NB4 (cell line): ENCODE results near the gene L3MBTL2.

Source experiments
- MYC ChIP-seq: IDR thresholded peaks from 2 replicates; pipeline ENCODE4 v1.6.1; 2011; ENCODE audit warnings: low read depth, low read length
- TF ChIP-seq, protein P1 (sequence below): IDR thresholded peaks from one replicate; pipeline ENCODE4 v1.5.1; 2012; ENCODE audit warnings: low read depth, low read length

DNA sequence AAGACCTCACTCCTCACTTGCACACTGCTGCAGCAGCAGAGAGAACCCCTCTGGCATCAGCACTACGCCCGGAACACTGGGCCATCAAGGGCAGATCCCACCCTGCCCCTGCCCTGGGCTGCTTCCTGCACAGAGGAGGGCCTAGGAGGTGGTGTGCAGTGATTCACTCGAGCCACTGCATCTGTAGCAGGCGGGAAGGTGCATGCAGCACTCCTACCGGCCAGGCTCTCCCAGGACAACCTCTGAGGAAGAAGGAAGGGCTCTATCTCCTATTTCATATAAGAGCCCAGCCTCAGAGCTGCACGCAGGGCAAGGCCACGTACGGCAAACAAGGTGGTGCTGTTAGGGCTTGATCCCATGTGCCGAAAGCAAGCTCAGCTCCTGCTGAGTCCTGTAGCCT, 66.7 kb downstream of the L3MBTL2 start:
- TF ChIP-seq, protein P1, sequence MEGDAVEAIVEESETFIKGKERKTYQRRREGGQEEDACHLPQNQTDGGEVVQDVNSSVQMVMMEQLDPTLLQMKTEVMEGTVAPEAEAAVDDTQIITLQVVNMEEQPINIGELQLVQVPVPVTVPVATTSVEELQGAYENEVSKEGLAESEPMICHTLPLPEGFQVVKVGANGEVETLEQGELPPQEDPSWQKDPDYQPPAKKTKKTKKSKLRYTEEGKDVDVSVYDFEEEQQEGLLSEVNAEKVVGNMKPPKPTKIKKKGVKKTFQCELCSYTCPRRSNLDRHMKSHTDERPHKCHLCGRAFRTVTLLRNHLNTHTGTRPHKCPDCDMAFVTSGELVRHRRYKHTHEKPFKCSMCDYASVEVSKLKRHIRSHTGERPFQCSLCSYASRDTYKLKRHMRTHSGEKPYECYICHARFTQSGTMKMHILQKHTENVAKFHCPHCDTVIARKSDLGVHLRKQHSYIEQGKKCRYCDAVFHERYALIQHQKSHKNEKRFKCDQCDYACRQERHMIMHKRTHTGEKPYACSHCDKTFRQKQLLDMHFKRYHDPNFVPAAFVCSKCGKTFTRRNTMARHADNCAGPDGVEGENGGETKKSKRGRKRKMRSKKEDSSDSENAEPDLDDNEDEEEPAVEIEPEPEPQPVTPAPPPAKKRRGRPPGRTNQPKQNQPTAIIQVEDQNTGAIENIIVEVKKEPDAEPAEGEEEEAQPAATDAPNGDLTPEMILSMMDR, result no peak
- no peak for TF ChIP-seq MYC
